ENCODE results near the gene MR1.
"Not testable (repeated sequence)": the region's sequence is repeated elsewhere in the genome, so short reads cannot be mapped to it uniquely, and the experiment has no call there.

MR1 gene

GRCh38 chr1:181016563-181016962 is 17.2 kb upstream of the MR1 start:
- Histone ChIP-seq H3K4me1 (ENCODE audit: insufficient read depth, low read length) (peaks cover 13% of the 10 kb centered on the region), H3K27me3 (ENCODE audit: insufficient read depth, low read length) (no peaks in the 10 kb centered on the region), H3K9me3 (ENCODE audit: low read length) (no peaks in the 10 kb centered on the region), H2AFZ (ENCODE audit: low read depth, low read length) (no peak overlapping the region), H3K36me3 (ENCODE audit: insufficient read depth, low read length) (peaks cover 6% of the 10 kb centered on the region), H3K4me3 (ENCODE audit: low read length) (no peak overlapping the region)

GRCh38 chr1:181018901-181019681 is 14.7 kb upstream of the MR1 start:
- H3K4me3 ChIP-seq (ENCODE audit: low read length), result no peak overlapping the region

GRCh38 chr1:181021159-181021558 is 12.6 kb upstream of the MR1 start:
- no peaks in the 10 kb centered on the region for H3K9me3 ChIP-seq (ENCODE audit: low read length)
- peaks cover 6% of the 10 kb centered on the region for H3K36me3 ChIP-seq (ENCODE audit: insufficient read depth, low read length)
- H3K27me3 ChIP-seq (ENCODE audit: insufficient read depth, low read length), result peaks cover 3% of the 10 kb centered on the region
- no peak overlapping the region for H2AFZ ChIP-seq (ENCODE audit: low read depth, low read length)
- H3K4me3 ChIP-seq (ENCODE audit: low read length), result peak overlapping the region; percentile 98
- peaks cover 15% of the 10 kb centered on the region for H3K4me1 ChIP-seq (ENCODE audit: insufficient read depth, low read length)

More at GRCh38 chr1:181018901-181019681, 14.7 kb upstream of the MR1 start:
- Histone ChIP-seq H3K36me3 (ENCODE audit: insufficient read depth, low read length) (peaks cover 6% of the 10 kb centered on the region), H3K27me3 (ENCODE audit: insufficient read depth, low read length) (no peaks in the 10 kb centered on the region), H2AFZ (ENCODE audit: low read depth, low read length) (no peak overlapping the region), H3K9me3 (ENCODE audit: low read length) (no peaks in the 10 kb centered on the region), H3K4me1 (ENCODE audit: insufficient read depth, low read length) (peaks cover 15% of the 10 kb centered on the region)

GRCh38 chr1:181021811-181022434 is 11.9 kb upstream of the MR1 start:
- Histone ChIP-seq H3K36me3 (ENCODE audit: insufficient read depth, low read length) (peaks cover 6% of the 10 kb centered on the region), H3K4me3 (ENCODE audit: low read length) (peak overlapping the region; percentile 98), H3K4me1 (ENCODE audit: insufficient read depth, low read length) (peaks cover 15% of the 10 kb centered on the region), H3K9me3 (ENCODE audit: low read length) (no peaks in the 10 kb centered on the region), H3K27me3 (ENCODE audit: insufficient read depth, low read length) (peaks cover 3% of the 10 kb centered on the region), H2AFZ (ENCODE audit: low read depth, low read length) (peak overlapping the region; percentile 63)

- Histone ChIP-seq H3K4me1 (ENCODE audit: insufficient read depth, low read length) (peaks cover 15% of the 10 kb centered on the region), H3K27me3 (ENCODE audit: insufficient read depth, low read length) (peaks cover 3% of the 10 kb centered on the region), H3K9me3 (ENCODE audit: low read length) (no peaks in the 10 kb centered on the region), H3K36me3 (ENCODE audit: insufficient read depth, low read length) (peaks cover 2% of the 10 kb centered on the region), H3K4me3 (ENCODE audit: low read length) (peak overlapping the region; percentile 98), H2AFZ (ENCODE audit: low read depth, low read length) (peak overlapping the region; percentile 63)
Observed at GRCh38 chr1:181023265-181024057, 10.3 kb upstream of the MR1 start.

- H3K36me3 ChIP-seq (ENCODE audit: insufficient read depth, low read length), result no peaks in the 10 kb centered on the region
- no peak overlapping the region for H3K4me3 ChIP-seq (ENCODE audit: low read length)
- peaks cover 3% of the 10 kb centered on the region for H3K27me3 ChIP-seq (ENCODE audit: insufficient read depth, low read length)
- peaks cover 2% of the 10 kb centered on the region for H3K4me1 ChIP-seq (ENCODE audit: insufficient read depth, low read length)
- H3K9me3 ChIP-seq (ENCODE audit: low read length), result no peaks in the 10 kb centered on the region
- H2AFZ ChIP-seq (ENCODE audit: low read depth, low read length), result no peak overlapping the region
Observed at GRCh38 chr1:181028196-181028595, 5.6 kb upstream of the MR1 start.

- no peak overlapping the region for H2AFZ ChIP-seq (ENCODE audit: low read depth, low read length)
Observed at GRCh38 chr1:181028615-181029014, 5.2 kb upstream of the MR1 start.

GRCh38 chr1:181032535-181032934 is 1.2 kb upstream of the MR1 start:
- Histone ChIP-seq H3K36me3 (ENCODE audit: insufficient read depth, low read length) (no peaks in the 10 kb centered on the region), H3K9me3 (ENCODE audit: low read length) (no peaks in the 10 kb centered on the region), H3K27me3 (ENCODE audit: insufficient read depth, low read length) (no peaks in the 10 kb centered on the region), H3K4me1 (ENCODE audit: insufficient read depth, low read length) (peaks cover 2% of the 10 kb centered on the region), H3K4me3 (ENCODE audit: low read length) (no peak overlapping the region), H2AFZ (ENCODE audit: low read depth, low read length) (peak overlapping the region; percentile 71)

More at GRCh38 chr1:181028615-181029014, 5.2 kb upstream of the MR1 start:
- Histone ChIP-seq H3K4me3 (ENCODE audit: low read length) (no peak overlapping the region), H3K9me3 (ENCODE audit: low read length) (no peaks in the 10 kb centered on the region), H3K4me1 (ENCODE audit: insufficient read depth, low read length) (peaks cover 2% of the 10 kb centered on the region), H3K27me3 (ENCODE audit: insufficient read depth, low read length) (peaks cover 3% of the 10 kb centered on the region), H3K36me3 (ENCODE audit: insufficient read depth, low read length) (no peaks in the 10 kb centered on the region)

- Histone ChIP-seq H3K4me3 (ENCODE audit: low read length) (no peak overlapping the region), H2AFZ (ENCODE audit: low read depth, low read length) (peak overlapping the region; percentile 71), H3K9me3 (ENCODE audit: low read length) (no peaks in the 10 kb centered on the region), H3K36me3 (ENCODE audit: insufficient read depth, low read length) (no peaks in the 10 kb centered on the region), H3K4me1 (ENCODE audit: insufficient read depth, low read length) (peaks cover 2% of the 10 kb centered on the region), H3K27me3 (ENCODE audit: insufficient read depth, low read length) (no peaks in the 10 kb centered on the region)
Observed at GRCh38 chr1:181033128-181033798, 520 bp upstream of the MR1 start.

- H2AFZ ChIP-seq (ENCODE audit: low read depth, low read length); H3K36me3 ChIP-seq (ENCODE audit: insufficient read depth, low read length); H3K4me1 ChIP-seq (ENCODE audit: insufficient read depth, low read length); H3K27me3 ChIP-seq (ENCODE audit: insufficient read depth, low read length); H3K4me3 ChIP-seq (ENCODE audit: low read length); H3K9me3 ChIP-seq (ENCODE audit: low read length): not testable (repeated sequence)
Observed at GRCh38 chr1:181035210-181035609, 1.4 kb downstream of the MR1 start.

GRCh38 chr1:181036107-181036836 is 2.5 kb downstream of the MR1 start:
- H3K4me1 ChIP-seq (ENCODE audit: insufficient read depth, low read length), result peaks cover 2% of the 10 kb centered on the region
- no peaks in the 10 kb centered on the region for H3K27me3 ChIP-seq (ENCODE audit: insufficient read depth, low read length)
- H2AFZ ChIP-seq (ENCODE audit: low read depth, low read length), result no peak overlapping the region
- no peak overlapping the region for H3K4me3 ChIP-seq (ENCODE audit: low read length)
- H3K36me3 ChIP-seq (ENCODE audit: insufficient read depth, low read length), result no peaks in the 10 kb centered on the region
- no peaks in the 10 kb centered on the region for H3K9me3 ChIP-seq (ENCODE audit: low read length)

- H3K36me3 ChIP-seq (ENCODE audit: insufficient read depth, low read length), result no peaks in the 10 kb centered on the region
- H3K4me1 ChIP-seq (ENCODE audit: insufficient read depth, low read length), result peaks cover 2% of the 10 kb centered on the region
- H3K27me3 ChIP-seq (ENCODE audit: insufficient read depth, low read length), result no peaks in the 10 kb centered on the region
- H3K9me3 ChIP-seq (ENCODE audit: low read length), result no peaks in the 10 kb centered on the region
- no peak overlapping the region for H2AFZ ChIP-seq (ENCODE audit: low read depth, low read length)
- no peak overlapping the region for H3K4me3 ChIP-seq (ENCODE audit: low read length)
Observed at GRCh38 chr1:181037386-181037785, 3.6 kb downstream of the MR1 start.
